ENCODE results near the gene HAS3.
"Not testable (repeated sequence)": the region's sequence is repeated elsewhere in the genome, so short reads cannot be mapped to it uniquely, and the experiment has no call there.

Gene HAS3

GRCh38 chr16:69105501-69106361 lies at the start of gene HAS3:
TSS of gene HAS3 (plus strand) at chr16:69105653. CDS start at chr16:69109396, 3,743 bp downstream.
- peak; percentile 9 to 21 for DNase-seq

GRCh38 chr16:69055980-69056379 lies 49.5 kb upstream of the HAS3 start:
- DNase-seq, result no peak

- DNase-seq, result no peak
These were observed 49.0 kb upstream of the HAS3 start for GRCh38 chr16:69056421-69056820.

GRCh38 chr16:69057400-69058378 lies 47.8 kb upstream of the HAS3 start:
- no peak for DNase-seq

GRCh38 chr16:69063491-69063890 lies 42.0 kb upstream of the HAS3 start:
- DNase-seq, result not testable (repeated sequence)

- DNase-seq, result no peak
These were observed 41.2 kb upstream of the HAS3 start for GRCh38 chr16:69064124-69064763.

- DNase-seq, result no peak
These were observed 40.6 kb upstream of the HAS3 start for GRCh38 chr16:69064764-69065313.

- no peak for DNase-seq
These were observed 35.9 kb upstream of the HAS3 start for GRCh38 chr16:69069504-69069903.

- no peak for DNase-seq
These were observed 34.4 kb upstream of the HAS3 start for GRCh38 chr16:69071036-69071435.

GRCh38 chr16:69072640-69072974 lies 32.8 kb upstream of the HAS3 start:
- DNase-seq, result no peak

- DNase-seq, result no peak
These were observed 32.2 kb upstream of the HAS3 start for GRCh38 chr16:69073181-69073702.

GRCh38 chr16:69077251-69077650 lies 28.2 kb upstream of the HAS3 start:
- DNase-seq, result no peak

- no peak for DNase-seq
These were observed 27.4 kb upstream of the HAS3 start for GRCh38 chr16:69078073-69078472.

GRCh38 chr16:69079697-69080096 lies 25.8 kb upstream of the HAS3 start:
- DNase-seq, result no peak

- DNase-seq, result no peak
These were observed 22.0 kb upstream of the HAS3 start for GRCh38 chr16:69083306-69083941.

GRCh38 chr16:69084289-69084688 lies 21.2 kb upstream of the HAS3 start:
- DNase-seq, result no peak

- no peak for DNase-seq
These were observed 20.3 kb upstream of the HAS3 start for GRCh38 chr16:69085032-69085695.

GRCh38 chr16:69087161-69087581 lies 18.3 kb upstream of the HAS3 start:
- DNase-seq, result no peak

GRCh38 chr16:69088684-69089083 lies 16.8 kb upstream of the HAS3 start:
- DNase-seq, result no peak

- no peak for DNase-seq
These were observed 16.2 kb upstream of the HAS3 start for GRCh38 chr16:69089091-69089910.

- DNase-seq, result no peak
These were observed 11.5 kb upstream of the HAS3 start for GRCh38 chr16:69093974-69094373.

All from hippocampal formation (tissue), 2 donors.